ENCODE data around the gene CPNE4.
"Not testable (repeated sequence)": the region's sequence is repeated elsewhere in the genome, so short reads cannot be mapped to it uniquely, and the experiment has no call there.

The CPNE4 gene

GRCh38 chr3:131957511-131957910 lies 77.3 kb downstream of the CPNE4 start:
- FAIRE-seq = no peak

DNA sequence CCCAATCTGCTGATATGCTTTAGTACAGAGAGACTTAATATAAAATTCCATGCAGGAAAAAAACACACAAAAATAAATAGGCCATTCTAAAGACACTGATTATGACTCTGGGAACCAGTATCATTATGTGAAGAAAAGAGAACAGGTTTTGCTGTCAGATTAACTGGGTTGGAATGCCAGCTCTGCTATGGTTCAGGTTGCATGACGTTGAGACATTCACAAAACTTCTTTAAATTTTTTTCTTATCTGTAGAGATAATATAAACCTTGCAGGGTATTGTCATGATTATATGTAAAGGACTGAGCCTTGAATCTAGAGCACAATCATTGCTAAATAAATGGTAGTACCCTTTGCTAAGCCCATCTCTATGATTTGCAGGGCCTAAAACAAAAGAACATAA lies 86.0 kb downstream of the CPNE4 start:
- FAIRE-seq = no peak

DNA sequence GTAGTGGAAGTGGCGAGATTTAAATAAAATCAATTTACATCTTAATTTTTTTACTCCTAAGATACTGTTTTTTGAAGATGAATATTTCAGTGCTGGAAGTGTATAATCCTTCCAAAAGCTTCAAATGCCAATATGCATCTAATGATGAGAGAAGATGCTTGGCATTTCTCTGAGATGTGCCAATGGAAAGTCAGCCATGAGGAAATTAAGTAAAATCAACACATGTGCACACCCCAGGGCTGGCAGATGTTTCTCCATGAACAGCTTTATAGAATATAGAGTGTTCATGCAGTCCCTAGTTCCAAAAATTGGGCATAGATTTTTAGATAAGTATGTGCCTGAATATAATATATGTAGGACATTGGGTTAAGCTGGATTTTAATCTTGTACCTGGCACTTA lies 90.1 kb downstream of the CPNE4 start:
- FAIRE-seq = no peak

- no peak for FAIRE-seq
Measured at GRCh38 chr3:131933665-131934064, 101.1 kb downstream of the CPNE4 start.

DNA sequence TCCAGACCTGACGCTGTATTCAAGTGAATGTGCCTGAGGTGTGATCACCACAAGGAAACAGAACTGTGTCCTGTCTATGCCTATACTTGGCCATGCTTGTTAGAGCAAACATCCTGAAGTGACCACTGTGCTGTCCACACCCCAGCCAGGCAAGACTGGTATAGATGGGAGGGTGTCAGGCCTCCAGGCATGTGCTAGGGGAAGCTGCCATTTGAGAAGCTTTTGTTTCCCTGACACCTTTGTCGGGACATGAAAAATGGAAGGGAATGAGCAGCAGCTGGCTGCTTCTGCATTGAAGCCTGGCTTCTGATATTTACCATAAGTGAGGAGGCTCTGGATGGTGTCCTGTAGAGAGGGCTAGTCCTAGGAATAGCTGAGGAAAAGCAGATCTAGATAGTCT lies 106.2 kb downstream of the CPNE4 start:
- no peak for FAIRE-seq

DNA sequence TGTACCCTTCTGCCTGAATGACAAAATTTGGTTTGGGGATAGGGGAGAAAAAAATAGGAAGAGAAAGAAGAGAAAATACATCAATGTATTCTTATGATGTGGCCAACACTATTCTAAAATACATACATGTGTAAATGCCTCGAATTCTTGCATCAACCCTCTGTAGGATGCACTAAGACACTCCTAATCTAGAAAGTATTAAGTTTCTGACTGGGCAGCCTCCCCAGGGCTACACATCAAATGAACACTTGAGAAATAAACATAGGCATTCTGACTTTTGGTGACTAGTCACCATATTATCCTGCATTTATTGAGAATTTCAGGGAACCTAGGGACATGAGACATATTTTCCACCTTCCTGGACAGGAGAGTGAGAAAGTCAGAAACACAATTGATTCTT lies 109.2 kb downstream of the CPNE4 start:
- no peak for FAIRE-seq

DNA sequence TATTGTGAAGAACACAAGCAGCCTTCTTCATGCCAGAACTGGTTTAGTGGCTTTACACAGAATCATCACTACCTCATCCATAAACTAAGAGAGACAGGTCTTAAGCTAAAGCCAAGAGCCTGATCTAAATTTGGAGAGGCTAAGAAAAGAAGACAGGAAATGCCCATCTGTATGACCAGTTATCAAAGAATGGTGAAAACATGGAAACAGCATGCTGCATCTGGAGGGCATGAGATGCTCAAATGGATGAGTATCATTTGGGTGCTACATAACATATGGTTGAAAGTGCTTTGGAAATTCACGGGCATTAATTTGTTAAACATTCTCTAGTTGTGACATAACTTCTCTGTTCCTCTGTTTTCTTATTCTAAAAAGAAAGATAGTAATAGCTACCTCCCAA lies 112.5 kb downstream of the CPNE4 start:
- no peak for FAIRE-seq

DNA sequence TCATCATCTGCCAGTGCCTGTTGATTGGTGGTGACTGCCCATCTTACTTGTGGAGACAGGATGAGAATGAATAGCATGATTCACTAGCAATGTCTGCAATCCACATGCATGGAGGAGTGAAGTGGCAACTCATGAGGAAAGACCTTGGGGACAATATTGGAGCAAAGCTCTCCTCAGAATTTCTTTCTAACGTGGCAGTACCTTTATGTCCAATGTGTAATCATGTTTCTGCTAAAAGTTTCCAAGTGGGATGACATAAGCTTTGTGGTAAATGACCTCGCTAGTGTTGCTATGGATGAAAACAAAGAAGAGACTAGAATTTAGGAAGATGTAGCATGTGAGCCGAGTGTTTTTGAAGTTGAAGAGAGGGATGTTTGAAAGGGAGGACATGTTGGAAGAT lies 117.8 kb downstream of the CPNE4 start:
- FAIRE-seq = no peak

- no peak for FAIRE-seq
Measured at GRCh38 chr3:131914090-131914691, 120.6 kb downstream of the CPNE4 start.

- no peak for FAIRE-seq
Measured at GRCh38 chr3:131912255-131912654, 122.6 kb downstream of the CPNE4 start.

- FAIRE-seq = no peak
Measured at GRCh38 chr3:131907796-131908195, 127.0 kb downstream of the CPNE4 start.

- FAIRE-seq = no peak
Measured at GRCh38 chr3:131903988-131904415, 130.8 kb downstream of the CPNE4 start.

DNA sequence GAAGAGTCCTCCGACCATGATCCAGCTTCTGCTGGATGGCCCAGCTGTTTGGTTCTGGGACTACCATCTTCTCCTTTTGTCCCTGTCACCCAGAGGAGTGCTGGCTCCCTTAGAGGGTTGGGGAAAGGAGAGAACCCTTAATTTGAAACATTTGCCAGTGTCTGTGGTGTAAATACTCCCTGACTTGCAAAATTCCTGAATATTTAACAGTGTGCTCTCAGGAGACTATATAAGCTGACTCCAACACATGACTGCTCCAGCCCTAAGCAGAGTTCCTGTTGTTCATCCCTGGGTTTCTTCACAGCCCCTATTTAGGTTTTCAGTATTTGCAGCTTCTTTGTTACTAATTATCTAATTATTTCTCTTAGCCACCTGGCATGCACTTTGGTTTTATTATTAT lies 133.1 kb downstream of the CPNE4 start:
- no peak for FAIRE-seq

- no peak for FAIRE-seq
Measured at GRCh38 chr3:131900891-131901290, 133.9 kb downstream of the CPNE4 start.

- no peak for FAIRE-seq
Measured at GRCh38 chr3:131899021-131899420, 135.8 kb downstream of the CPNE4 start.

DNA sequence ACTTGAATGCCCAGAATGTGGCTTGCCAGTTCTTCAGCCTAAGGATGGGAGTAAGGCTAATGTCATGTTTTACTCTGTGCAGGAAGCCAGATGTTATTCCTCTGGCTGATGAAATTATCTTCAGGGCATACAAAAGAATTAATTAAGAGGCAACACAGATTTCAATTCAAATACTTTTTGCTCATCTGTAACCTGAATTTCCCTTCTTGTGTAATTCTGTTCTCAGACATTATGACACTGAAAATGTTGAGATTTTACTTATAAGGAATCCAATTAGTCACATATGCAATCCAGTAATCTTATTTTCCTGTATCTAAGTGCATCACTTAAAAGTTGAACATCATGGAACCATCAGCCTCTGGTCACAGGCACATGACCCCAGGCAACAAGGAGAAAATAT lies 136.5 kb downstream of the CPNE4 start:
- FAIRE-seq = no peak

GRCh38 chr3:131896285-131896684 lies 138.5 kb downstream of the CPNE4 start:
- no peak for FAIRE-seq

DNA sequence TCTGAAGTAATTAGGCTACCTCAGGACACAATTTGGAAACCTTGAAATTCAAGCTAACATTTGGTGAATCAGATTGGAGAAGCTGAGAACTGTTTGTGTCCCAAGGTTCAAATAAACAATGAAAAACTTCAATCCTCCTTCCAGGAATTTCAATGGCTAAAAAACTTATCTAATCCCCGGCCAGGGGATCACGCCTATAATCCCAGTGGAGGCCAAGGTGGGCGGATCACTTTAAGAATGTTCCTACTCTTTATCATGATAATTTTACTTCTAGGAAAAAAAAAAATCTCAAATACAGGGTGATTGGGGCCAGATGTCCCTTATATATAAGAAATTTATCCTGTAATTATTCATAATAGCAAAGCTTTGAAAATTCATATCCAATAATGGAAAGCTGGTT lies 139.0 kb downstream of the CPNE4 start:
- no peak for FAIRE-seq

GRCh38 chr3:131892331-131892730 lies 142.5 kb downstream of the CPNE4 start:
- FAIRE-seq = no peak

DNA sequence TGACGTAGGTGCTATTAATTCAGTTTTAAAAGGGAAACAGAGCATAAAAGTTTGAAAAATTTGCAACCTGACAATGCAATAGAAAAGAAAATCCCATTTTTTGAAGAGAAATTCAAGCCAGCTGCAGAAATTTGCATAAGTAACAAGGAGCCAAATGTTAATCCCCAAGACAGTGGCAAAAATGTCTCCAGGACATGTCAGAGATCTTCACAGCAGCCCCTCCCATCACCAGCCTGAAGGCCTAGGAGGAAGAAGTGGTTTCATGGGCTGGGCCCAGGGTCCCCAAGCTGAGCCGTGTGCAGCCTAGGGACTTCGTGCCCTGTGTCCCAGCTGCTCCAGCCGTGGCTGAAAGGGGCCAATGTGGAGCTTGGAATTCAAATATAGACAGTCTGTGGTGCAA lies 148.9 kb downstream of the CPNE4 start:
- not testable (repeated sequence) for FAIRE-seq

- no peak for FAIRE-seq
Measured at GRCh38 chr3:131883711-131884407, 151.0 kb downstream of the CPNE4 start.

DNA sequence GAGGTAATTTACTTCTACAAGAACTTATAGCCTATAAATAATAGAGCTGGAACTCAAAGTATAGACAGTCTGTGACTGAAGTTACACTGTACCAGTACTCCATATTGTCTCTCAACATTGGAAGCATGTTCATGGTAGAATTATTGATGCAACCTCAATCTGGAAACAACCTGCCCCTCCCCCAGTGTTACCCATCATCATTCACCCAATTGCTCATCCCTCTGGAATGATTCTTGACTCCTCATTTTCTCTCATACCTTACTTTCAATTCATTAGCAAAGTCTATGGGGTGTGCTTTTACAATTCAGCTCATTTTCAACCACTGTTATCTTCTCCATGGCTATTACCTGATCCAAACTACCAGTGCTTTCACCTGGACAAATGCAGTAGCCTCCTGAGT lies 151.7 kb downstream of the CPNE4 start:
- no peak for FAIRE-seq

GRCh38 chr3:131881777-131882176 lies 153.0 kb downstream of the CPNE4 start:
- no peak for FAIRE-seq

- FAIRE-seq = no peak
Measured at GRCh38 chr3:131880948-131881347, 153.9 kb downstream of the CPNE4 start.

- no peak for FAIRE-seq
Measured at GRCh38 chr3:131868203-131868602, 166.6 kb downstream of the CPNE4 start.
